NCI-H1092 treated with DMSO at 0.1 percent for 48 hours (cell line): ENCODE results near the gene RPP14.
"Not testable (repeated sequence)": the region's sequence is repeated elsewhere in the genome, so short reads cannot be mapped to it uniquely, and the experiment has no call there.

Experiments
- DNase-seq: peaks from one replicate; lab custom pipeline; 2025; lab: John Stamatoyannopoulos, UW

Gene RPP14

DNA sequence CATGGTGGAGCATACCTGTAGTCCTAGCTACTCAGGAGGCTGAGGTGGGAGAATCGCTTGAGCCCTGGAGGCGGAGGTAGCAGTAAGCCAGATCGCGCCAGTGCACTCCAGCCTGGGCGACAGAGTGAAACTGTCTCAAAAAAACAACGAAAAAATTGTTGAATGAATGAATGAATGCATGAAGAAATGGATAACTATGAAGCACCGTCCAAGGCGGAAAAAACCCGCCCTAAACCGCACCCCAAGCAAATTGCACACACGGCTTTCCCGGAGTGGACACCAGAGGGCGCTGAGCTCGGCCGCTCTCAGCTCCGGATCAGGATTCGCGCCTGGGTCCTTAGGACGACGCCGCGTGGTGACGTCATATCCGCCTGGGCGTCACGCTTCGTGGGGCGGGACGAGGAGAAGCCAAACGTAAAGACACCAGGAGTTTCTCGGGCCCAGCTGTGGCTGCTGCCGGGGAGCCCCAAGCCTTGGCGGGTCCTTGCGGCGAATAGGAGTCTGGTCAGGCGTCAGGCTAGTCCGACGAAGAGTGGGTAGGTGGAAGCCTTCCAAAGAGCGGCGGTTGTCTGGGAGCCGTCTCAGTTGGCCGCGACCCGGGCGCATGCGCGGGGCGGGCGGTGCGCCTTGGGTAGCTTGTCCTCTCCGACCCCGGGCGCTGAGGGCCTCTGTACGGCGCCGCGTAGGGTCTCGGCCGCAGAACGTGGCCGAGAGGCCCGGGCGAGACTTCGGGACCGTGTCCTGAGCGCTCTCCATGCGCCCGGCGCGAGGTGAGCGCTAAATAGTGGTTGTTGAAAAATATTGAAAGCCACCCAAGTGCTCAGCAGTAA is at the start of gene RPP14, which contains the start of gene HTD2:
TSS of gene RPP14 (plus strand) at position 364 of the 830 bp plus-strand sequence. CDS start 4,085 bp downstream, outside the sequence.
TSS of gene HTD2 (plus strand) at position 639 of the 830 bp plus-strand sequence. CDS start 11,094 bp downstream, outside the sequence.
- peak; percentile 91 for DNase-seq

GRCh38 chr3:58256511-58256910 is 49.5 kb upstream of the RPP14 start:
- DNase-seq, result no peak

DNA sequence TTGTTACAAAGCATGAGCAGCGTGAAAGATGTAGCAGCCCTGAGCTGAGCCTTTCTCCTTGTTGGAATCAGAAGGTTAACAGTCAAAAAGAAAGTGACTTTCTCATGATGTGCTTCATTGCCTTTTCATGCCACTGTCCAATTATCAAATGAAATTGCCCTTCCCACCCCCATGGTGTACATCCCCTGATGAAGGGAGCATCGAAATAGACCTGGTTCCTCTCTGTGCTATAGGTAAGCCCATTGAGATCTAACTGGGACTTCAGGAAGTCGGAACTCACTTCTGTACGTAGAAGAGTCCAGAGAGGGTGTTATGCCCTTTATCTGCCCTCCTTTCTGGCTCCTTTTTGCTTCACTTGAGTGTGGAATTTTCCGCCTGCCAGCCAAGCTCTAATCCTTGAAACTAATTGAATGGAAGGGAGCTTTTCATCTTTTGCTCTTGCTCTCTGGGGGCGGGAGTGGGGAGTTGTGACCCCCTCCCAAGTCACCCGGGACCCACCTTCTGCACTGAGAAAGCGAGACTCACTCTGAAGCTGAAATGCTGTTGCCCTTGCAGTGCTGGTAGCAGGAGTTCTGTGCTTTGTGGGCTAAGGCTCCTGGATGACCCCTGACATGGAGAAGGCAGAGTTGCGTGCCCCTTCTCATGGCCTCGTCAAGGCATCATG is 47.5 kb upstream of the RPP14 start:
- no peak for DNase-seq

DNA sequence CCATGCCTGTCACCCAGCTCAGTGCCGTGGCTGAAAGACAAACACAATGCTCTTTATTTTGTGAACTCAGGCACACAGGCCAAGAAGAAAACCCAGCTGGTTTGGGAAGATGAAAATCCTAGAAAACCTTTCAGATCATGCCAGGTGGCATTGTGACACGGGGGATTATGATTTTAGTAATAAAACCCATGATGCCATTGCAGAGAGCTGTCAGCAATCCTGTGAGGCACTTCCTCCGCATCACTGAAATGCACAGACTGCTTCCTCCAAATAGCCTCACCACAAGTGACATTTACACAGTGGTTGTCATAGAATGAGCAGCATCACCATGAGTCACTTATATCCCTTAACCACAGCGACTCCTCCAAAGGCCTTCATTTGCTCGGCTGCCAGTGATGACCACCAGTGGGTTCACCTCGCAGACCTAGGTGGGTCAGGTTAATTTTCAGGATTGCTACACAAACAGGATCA is 45.7 kb upstream of the RPP14 start:
- DNase-seq, result no peak

DNA sequence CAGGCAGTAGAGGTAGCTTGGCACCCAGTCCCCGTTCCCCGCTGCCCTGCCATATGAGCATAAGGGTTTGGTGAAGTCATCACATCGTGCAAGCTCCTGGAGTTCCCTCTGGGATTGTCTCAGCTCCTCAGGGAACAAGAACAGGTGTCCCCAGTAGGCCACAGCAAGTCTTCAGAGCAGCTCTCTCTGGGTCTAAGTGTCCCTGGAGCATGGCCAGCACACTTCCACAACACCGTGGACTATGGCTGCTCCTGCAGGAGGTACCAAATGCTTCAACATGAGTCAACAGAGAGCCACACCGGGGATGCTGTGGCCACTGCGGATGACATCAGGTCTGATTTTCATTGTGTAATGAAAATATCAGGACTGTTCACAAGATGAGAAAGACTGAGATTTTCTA is 45.3 kb upstream of the RPP14 start:
- no peak for DNase-seq

DNA sequence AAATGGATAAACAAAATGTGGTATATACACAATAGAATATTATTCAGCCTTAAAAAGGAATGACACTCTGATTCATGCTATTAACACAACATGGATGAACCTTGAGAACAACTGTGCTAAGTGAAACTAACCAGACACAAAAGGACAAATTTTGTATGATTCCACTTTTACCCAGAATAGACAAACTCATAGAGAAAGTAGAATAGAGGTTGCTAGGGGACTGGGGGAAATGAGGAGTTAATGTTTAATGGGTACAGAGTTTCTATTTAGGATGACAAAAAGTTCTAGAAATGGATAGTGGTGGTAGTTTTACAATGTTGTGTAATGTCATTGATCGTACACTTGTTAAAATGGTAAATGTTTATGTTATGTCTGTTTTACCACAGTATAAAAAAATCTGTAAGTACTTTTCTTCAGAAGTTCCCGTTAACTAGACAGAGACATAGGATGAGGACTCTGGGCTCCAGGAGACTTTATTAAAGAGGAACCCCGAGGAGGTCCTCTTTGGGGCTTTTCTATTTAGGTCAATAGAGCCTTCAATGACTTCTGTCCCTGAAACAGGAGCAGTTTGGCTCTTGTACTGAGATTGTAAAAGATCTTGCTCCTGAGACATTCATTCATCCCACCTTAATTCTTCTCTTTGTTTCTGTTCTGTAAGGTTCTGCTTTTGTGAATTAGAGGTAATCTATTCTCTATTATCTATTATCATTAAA is 43.9 kb upstream of the RPP14 start:
- DNase-seq, result no peak

- DNase-seq, result peak; percentile 30
These were observed 39.5 kb upstream of the RPP14 start for GRCh38 chr3:58266577-58266976.

- DNase-seq, result not testable (repeated sequence)
These were observed 38.5 kb upstream of the RPP14 start for GRCh38 chr3:58267543-58267942.

DNA sequence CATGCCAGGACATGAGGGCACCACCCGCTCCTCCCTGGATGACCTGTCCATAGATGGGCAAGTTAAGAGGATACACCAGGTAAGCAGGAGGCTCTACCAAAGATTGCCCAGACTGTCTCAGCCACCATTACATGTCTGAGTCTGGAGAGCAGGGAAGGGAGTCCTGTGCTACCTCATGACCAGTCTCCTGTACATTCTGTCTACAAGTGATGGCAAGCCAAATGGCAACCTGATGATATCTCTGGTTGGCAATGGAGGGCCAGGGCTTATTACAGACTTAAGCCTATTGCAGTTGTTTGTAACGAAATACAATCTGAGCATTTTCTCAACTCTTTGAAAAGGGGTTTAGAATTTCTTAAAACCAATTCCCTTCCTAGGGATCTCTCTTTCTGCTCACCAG is 36.7 kb upstream of the RPP14 start:
- no peak for DNase-seq

- no peak for DNase-seq
These were observed 35.6 kb upstream of the RPP14 start for GRCh38 chr3:58270485-58270884.

GRCh38 chr3:58271901-58272501 is 34.0 kb upstream of the RPP14 start:
- no peak for DNase-seq

GRCh38 chr3:58272891-58273290 is 33.2 kb upstream of the RPP14 start:
- DNase-seq, result no peak

GRCh38 chr3:58273362-58273761 is 32.7 kb upstream of the RPP14 start:
- not testable (repeated sequence) for DNase-seq

DNA sequence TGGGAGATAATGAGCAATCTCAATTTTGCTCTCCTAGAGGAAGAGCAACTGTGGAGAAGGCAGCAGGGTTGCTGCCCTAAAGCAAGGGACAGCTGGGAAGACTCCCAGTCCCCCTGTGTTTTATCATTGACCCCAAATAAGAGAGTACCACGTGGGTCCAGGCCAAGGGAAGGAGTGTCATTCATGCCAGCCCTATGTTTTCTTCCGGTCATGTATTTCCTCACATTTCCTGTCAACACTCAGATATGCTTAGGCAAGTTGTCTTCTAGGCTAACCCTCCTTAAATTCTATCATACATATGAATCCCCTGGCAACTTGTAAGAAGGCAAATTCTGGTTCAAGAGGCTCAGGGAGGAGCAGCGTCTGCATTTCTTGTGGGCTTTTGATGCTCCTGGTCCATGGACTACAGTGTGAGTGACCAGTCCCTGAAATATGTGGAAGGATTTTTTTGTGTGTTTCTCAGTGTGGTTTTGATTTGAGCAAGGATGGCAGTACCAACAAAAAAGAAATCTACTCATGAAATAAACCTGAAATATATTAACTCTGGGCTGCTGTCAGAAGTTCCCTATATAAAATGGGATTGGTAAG is 31.9 kb upstream of the RPP14 start:
- no peak for DNase-seq

DNA sequence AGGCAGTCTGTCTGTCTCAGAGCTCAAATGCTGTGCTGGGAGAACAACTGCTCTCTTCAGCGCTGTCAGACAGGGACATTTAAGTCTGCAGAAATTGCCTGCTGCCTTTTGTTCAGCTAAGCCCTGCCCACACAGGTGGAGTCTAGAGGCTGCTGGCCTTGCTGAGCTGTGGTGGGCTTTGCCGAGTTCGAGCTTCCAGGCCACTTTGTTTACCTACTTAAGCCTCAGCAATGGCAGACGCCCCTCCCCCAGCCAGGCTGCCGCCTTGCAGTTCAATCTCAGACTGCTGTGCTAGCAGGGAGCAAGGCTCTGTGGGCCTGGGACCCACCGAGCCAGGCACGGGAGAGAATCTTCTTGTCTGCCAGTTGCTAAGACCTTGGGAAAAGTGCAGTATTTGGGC is 25.0 kb upstream of the RPP14 start:
- DNase-seq, result no peak

- DNase-seq, result no peak
These were observed 20.7 kb upstream of the RPP14 start for GRCh38 chr3:58285334-58285733.

GRCh38 chr3:58287354-58287753 is 18.7 kb upstream of the RPP14 start:
- DNase-seq, result no peak

GRCh38 chr3:58288011-58288728 is 17.9 kb upstream of the RPP14 start:
- no peak for DNase-seq

GRCh38 chr3:58288964-58289613 is 17.0 kb upstream of the RPP14 start:
- not testable (repeated sequence) for DNase-seq

GRCh38 chr3:58290446-58290845 is 15.6 kb upstream of the RPP14 start:
- not testable (repeated sequence) for DNase-seq
